NK-92 treated with Interleukin-12 subunit alpha and Interleukin-12 subunit beta, amount 100 ng/mL, for 24 hours (cell line): ENCODE data around the gene RIN3.
A peak's percentile ranks its signal among the peaks of the same experiment; 100 is the strongest.

Experiments used
- DNase-seq: peaks from one replicate; lab custom pipeline; 2025; lab: John Stamatoyannopoulos, UW

RIN3 gene

DNA sequence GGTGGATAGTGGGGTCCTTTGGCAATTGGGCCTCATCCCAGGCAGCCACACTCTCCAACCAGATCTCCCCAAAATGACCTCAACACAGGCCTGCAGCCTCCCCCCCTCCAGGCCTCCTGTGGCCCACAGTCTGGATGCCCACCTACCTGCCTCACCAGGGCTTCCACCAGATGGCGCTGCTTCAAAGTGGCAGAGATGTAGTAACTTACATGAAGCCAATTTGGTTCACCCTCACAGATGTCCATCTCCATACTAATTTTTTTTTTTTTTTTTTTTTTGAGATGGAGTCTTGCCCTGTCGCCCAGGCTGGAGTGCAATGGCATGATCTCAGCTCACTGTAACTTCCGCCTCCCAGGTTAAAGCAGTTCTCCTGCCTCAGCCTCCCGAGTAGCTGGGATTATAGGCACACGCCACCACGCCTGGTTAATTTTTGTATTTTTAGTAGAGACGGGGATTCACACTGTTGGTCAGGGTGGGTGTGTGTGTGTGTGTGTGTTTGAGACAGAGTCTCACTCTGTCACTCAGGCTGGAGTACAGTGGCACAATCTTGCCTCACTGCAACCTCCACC lies 201.2 kb downstream of the RIN3 start:
- DNase-seq: peak; percentile 76

- no peak for DNase-seq
These were observed 202.6 kb downstream of the RIN3 start for GRCh38 chr14:92716131-92716530.

GRCh38 chr14:92717571-92718042 lies 204.0 kb downstream of the RIN3 start:
- peak; percentile 48 for DNase-seq

DNA sequence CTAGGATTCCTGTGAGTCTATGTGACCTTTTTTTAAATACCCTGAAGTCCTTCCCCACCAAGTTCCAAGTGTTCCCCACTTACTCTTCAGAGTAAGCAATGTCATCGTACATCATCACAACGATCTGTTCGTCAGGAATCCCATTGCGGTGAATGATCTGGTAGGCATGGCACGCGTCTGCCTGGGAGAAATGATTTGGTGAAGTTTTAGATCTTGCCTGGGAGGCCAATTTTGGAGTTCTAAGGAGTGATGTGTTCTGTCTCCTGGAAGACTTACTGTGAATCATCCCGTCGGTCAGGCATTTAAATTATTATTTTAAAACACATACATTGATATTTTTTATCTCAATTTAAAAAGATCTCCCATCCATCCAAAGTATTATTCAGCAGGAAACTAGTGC lies 205.1 kb downstream of the RIN3 start:
- no peak for DNase-seq

DNA sequence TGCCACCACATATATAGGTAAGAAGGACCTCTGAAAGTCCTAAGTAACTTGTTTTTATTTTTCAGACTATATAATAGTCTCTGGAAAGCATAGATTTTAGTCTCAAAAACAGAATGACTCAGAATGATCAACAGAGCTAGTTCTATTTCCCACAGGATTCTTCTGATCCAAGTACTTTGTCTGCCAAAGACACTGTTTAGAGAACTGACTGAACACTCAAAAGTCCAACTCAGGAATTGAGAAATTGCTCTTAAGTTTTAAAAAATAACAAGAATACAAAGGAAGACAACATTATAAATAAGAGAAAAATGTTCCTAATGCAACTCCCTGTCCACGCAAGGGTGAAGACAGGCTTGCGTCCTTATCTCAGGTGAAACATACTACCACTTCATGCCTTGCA lies 205.8 kb downstream of the RIN3 start:
- no peak for DNase-seq

- no peak for DNase-seq
These were observed 206.3 kb downstream of the RIN3 start for GRCh38 chr14:92719890-92720323.

DNA sequence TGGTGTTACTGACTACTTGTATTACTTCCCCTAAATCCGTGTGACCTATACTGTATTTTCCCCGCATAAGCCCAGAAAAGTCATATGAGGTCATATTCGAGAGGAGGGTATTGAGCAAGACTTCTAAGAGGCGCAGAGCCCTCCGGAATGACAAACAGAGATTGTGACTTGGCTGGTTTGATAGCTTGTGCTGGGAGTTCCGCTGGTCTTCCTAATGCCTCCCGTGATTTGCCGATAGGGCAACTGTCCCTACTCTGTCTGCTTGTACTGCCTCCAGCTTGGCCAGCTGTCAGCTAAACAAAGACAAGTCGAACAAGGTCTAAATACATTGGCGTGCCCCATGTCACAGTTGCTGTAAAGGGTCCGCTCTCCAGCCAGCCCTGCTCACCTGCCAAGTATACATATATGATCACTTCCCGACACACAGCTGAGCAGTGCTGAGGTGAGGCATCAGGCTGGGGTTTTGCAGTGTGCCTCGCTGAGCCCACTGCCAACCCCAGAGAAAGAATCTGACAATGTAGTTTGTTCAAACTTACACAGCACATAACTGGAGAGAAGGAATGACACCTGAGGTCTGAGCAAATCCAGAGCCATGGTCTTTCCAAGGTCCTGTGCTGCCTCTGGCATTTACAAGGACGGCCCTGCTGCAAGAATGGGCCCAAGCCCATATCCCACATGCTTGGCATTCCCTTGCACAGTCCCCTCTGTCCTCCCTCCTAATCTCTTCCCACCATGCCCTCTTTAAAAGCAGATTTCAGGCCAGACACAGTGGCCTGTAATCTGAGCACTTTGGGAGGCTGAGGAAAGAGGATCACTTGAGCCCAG lies 211.1 kb downstream of the RIN3 start:
- no peak for DNase-seq

DNA sequence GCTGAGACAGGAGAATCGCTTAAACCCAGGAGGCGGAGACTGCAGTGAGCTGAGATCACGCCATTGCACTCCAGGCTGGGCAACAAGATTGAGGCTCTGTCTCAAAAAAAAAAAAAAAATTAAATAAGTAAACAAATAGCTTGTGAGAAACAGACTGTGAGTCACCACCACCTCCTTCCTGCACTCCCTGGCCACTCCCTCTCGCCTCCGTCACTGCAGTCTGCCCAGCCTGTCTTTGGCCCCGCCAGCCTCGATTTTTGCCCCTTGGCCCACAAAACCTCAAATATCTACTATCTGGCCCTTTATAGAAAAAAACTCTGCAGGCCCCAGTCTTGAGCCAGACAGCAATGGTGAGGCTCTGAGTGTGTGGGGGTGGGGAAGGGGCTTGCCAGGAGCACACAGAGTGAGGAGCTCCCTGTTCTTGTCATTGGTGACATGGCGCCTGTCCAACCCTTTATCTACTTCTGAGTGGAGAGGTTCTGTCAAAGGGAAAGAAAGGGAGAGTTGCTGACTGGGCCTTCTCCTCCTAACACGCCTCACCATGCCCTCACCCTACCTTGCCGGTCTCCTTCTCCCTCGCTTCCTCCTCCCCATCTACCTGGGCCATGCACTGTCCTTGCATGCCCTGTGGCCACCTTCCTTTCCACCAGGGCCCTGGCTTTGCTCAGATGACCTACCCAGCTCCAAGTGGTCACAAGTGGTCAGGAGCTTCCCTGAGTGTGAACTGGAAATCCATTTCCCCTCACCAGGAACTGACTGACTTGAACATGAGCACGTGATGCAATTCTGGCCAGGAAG lies 212.8 kb downstream of the RIN3 start:
- peak; percentile 81 for DNase-seq

DNA sequence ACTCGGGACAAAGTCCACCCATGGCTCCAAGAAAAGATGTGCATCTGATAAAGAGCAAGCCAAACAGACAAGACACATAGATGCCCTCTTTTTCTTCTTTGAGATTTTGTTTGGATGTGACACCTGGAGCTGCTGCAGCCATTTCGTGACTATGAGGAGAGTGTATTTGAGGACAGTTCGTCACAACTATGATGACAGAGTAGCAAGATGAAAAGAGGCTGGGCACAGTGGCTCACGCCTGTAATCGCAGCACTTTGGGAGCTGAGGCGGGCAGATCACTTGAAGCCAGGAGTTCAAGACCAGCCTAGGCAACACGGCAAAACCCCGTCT lies 213.3 kb downstream of the RIN3 start:
- no peak for DNase-seq

DNA sequence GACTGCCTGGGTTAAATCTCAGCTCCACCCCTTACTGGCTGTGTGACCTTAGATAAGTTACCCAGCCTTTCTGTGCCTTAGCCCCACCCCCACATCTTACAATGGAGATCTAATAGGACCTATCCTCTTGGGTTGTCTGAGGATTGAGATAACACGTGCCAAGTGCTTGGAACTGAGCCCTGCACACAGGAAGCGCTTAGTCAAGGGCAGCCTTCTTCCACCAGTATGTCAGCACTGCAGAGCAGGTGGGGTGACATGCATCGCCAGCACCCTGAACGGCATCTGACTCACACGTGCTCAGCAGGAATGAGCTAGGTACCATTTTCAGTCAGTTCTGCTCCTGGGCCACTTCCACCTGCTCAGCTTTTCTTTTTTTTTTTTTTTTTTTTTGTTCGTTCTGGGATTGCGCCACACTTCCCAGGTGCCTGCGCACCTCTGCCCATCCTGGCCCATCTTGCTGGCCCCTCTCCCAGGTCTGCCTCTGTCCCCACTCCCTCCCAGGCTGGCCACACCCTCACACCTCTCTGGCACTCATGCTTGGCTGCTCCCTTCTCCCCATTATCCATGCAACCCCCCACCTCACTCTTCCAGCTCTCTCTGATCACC lies 215.3 kb downstream of the RIN3 start:
- DNase-seq: peak; percentile 69

- DNase-seq: peak; percentile 48
These were observed 216.2 kb downstream of the RIN3 start for GRCh38 chr14:92729634-92730358.

DNA sequence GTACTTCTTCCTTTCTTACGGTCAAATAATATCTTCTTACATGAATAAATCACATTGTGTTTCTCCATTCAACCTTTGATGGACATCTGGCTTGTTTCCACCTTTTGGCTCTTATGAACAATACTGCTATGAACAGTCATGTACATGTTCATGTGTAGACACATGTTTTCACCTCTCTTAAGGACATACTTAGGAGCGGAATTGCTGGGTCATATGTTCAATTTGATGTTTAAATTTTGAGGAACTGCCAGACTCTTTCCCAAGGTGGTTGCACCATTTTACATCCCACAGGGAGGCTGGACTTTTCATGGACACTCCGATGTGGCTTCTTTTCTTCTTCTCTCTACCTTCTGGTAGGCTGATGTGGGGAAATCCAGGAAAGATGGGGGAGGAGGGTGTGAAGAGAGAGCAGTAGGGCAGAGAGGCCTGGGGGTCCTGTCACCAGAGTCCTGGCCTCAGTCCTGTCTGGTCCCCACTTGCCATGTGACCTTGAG lies 218.1 kb downstream of the RIN3 start:
- DNase-seq: no peak

DNA sequence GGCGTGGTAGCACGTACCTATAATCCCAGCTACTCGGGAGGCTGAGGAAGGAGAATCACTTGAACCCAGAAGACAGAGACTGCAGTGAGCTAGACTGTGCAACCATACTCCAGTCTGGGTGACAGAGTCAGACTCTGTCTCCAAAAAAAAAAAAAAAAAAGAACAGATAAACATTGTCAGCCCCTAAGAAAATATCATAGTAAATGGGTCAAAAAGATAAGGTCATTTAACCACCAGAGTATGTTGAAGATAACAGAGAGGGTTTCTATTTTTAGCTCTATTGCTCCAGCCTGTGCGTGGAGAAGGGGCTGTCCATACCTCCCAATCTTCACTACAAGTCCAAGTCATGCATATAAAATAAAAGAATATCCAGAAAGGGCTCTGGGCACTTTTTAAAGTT lies 219.4 kb downstream of the RIN3 start:
- DNase-seq: no peak

DNA sequence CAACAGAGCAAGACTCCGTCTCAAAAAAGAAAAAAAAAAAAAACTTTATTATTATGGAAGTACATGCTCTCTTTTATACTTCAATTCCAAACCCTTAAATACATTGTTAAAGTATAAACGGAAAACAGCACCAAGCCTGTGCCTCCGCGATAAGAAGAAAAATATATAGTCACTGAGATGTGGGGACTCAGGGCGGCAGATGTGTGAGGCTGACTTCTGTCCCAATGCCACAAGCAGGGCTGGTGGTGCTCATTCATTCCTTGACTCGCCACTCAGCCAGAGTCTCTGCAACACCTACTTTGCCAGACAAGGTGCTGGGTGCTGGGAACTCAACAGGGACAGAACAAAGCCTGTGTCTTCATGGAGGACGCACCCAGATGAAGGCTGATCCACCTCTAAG lies 221.0 kb downstream of the RIN3 start:
- no peak for DNase-seq

DNA sequence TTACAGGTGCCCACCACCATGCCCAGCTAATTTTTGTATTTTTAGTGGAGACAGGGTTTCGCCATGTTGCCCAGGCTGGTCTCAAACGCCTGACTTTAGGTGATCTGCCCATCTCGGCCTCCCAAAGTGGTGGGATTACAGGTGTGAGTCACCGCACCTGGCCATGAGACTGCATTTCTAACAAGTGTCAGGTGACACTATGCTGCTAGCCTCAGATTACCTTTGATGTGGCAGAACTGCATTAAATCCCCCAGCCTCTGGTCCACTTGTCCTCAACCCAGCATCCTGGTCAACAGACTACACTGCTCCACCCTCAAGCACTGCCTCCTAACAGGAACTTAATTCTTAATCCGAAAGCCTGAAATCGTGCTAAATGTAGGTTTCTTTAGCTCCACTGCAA lies 221.8 kb downstream of the RIN3 start:
- no peak for DNase-seq

DNA sequence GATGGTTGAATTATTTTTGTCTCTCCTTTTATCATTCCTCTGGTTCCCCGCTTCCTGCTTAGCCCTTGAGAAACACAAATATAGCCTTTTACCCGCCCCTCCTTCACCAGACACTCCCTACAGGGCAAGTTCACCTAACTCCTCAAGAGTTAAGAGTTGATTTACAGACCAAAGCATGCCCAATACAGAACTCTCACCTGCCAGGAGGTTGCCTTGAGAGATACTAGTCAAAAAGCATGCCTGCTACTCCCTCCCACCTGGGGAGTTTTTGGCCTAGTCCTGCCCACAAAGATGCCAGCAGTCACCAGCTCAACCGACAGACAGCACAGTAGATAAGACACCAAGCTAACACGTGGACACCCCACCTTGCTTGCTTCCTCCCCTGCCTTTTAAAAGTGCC lies 223.6 kb downstream of the RIN3 start:
- no peak for DNase-seq

DNA sequence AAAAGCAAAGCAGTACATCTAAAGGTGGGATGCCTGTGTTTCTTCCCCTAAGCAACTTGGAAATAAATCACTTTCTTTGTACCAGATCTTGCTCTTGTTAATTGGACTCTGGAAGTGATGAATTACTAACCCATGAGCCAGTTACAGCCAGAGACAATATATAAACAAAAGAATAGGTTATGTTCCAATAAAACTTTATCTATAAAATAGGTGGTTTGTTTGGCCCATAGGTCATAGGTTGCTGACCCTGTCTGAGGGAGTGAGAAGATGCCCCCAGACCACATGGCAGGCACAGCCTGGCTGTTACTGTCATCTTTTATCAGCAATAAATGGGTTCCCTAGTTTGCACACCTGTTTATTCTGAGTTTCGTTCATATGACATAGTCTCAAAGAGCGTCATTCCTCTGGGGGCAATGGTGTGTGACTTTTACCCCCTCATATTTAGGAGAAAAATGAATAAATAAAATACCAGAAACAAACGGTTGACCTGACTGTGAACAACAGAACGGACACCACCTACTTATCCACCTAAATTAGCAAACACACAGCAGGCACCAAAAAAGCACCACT lies 224.1 kb downstream of the RIN3 start:
- no peak for DNase-seq
